ENCODE data around the gene KPNA6. TPM values are rescaled to one million over a fixed set of nuclear protein-coding genes. Genes with fewer than 3 reads are reported as not detected.
A peak's percentile ranks its signal among the peaks of the same experiment; 100 is the strongest.

KPNA6 gene
- total RNA-seq, 1 donor from 2014 or later, result 63.6 TPM

- H3K9me3 Mint-ChIP-seq, result no peaks in the 10 kb centered on the region
- TF ChIP-seq, protein P1, sequence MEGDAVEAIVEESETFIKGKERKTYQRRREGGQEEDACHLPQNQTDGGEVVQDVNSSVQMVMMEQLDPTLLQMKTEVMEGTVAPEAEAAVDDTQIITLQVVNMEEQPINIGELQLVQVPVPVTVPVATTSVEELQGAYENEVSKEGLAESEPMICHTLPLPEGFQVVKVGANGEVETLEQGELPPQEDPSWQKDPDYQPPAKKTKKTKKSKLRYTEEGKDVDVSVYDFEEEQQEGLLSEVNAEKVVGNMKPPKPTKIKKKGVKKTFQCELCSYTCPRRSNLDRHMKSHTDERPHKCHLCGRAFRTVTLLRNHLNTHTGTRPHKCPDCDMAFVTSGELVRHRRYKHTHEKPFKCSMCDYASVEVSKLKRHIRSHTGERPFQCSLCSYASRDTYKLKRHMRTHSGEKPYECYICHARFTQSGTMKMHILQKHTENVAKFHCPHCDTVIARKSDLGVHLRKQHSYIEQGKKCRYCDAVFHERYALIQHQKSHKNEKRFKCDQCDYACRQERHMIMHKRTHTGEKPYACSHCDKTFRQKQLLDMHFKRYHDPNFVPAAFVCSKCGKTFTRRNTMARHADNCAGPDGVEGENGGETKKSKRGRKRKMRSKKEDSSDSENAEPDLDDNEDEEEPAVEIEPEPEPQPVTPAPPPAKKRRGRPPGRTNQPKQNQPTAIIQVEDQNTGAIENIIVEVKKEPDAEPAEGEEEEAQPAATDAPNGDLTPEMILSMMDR (conservative IDR thresholded peaks at IDR 0.05), result no peak
- H3K4me1 Mint-ChIP-seq, result peaks cover 37% of the 10 kb centered on the region
- peak overlapping the region; percentile 99 for H3K4me3 Mint-ChIP-seq
- DNase-seq (ENCODE audit: low read depth, low spot score), result no peak
- H3K36me3 Mint-ChIP-seq (ENCODE audit: low read depth), result peaks cover 2% of the 10 kb centered on the region
- H3K27me3 Mint-ChIP-seq (ENCODE audit: low read depth), result no peaks in the 10 kb centered on the region
- no peak overlapping the region for H3K27ac Mint-ChIP-seq (ENCODE audit: unreplicated experiment)
Observed at GRCh38 chr1:32220746-32221580, 113.1 kb downstream of the KPNA6 start.

- peak overlapping the region; percentile 98 for H3K27ac Mint-ChIP-seq (ENCODE audit: unreplicated experiment)
- TF ChIP-seq, protein P1 (conservative IDR thresholded peaks at IDR 0.05), result no peak
Observed at GRCh38 chr1:32221581-32221979, 113.7 kb downstream of the KPNA6 start.

DNA sequence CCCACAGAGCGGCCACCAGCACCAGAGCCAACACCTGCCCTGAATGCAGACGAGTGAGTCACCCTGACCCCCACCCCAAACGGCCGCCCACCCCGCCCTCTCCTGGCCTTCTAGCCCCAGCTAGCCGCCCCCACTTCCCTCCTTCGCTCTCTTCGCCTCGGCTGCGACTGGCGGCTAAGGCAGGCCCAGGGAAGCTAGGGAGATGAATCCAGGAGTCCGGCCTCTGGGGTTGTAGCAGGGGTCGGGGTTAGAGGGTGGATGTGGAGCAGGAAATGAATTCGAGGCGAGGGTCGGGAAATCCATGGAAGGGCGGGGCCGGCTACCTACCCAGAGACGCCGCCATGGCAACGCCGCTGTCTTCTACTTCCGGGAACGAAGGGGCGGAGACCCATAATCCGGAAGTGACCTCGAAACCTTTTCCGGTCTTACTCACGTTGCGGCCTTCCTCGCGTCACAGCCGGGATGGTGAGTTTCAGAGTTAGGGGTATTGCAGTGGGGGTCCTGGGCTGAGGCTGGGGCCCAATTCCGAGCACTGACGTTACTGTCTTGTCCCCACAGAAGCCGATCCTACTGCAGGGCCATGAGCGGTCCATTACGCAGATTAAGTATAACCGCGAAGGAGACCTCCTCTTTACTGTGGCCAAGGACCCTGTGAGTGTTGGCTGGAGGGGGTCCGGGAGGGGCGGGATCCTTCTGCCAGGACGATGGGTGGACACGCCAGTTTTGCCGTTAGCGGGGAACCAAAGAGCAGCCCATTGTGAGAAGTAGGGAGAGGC is 114.3 kb downstream of the KPNA6 start, which contains the start of the genes EIF3I and TMEM234:
TSS of gene EIF3I (plus strand) at position 428 of the 776 bp plus-strand sequence. CDS start at position 463, 35 bp downstream.
TSS of gene TMEM234 (minus strand) at position 374 of the 776 bp plus-strand sequence. CDS start at position 343, 31 bp downstream.
- H3K9me3 Mint-ChIP-seq, result no peaks in the 10 kb centered on the region

More at GRCh38 chr1:32221581-32221979, 113.7 kb downstream of the KPNA6 start:
- Mint-ChIP-seq H3K4me1 (peaks cover 37% of the 10 kb centered on the region), H3K9me3 (no peaks in the 10 kb centered on the region), H3K4me3 (peak overlapping the region; percentile 99), H3K27me3 (ENCODE audit: low read depth) (no peaks in the 10 kb centered on the region), H3K36me3 (ENCODE audit: low read depth) (peaks cover 6% of the 10 kb centered on the region)
- no peak for DNase-seq (ENCODE audit: low read depth, low spot score)

GRCh38 chr1:32223683-32224082 is 115.8 kb downstream of the KPNA6 start:
- Mint-ChIP-seq H3K27ac (ENCODE audit: unreplicated experiment) (no peak overlapping the region), H3K27me3 (ENCODE audit: low read depth) (no peaks in the 10 kb centered on the region), H3K4me3 (peak overlapping the region; percentile 99), H3K9me3 (no peaks in the 10 kb centered on the region), H3K4me1 (peaks cover 37% of the 10 kb centered on the region), H3K36me3 (ENCODE audit: low read depth) (peaks cover 19% of the 10 kb centered on the region)
- DNase-seq (ENCODE audit: low read depth, low spot score), result no peak
- TF ChIP-seq, protein P1 (conservative IDR thresholded peaks at IDR 0.05), result no peak

More for the DNA sequence above, 114.3 kb downstream of the KPNA6 start, which contains the start of the genes EIF3I and TMEM234:
- peak; percentile 80 for DNase-seq (ENCODE audit: low read depth, low spot score)
- Mint-ChIP-seq H3K27ac (ENCODE audit: unreplicated experiment) (peak within 1 kb of the TSS; percentile 98), H3K4me3 (peak within 1 kb of the TSS; percentile 99), H3K36me3 (ENCODE audit: low read depth) (peaks cover 6% of the 10 kb centered on the region), H3K4me1 (peaks cover 37% of the 10 kb centered on the region), H3K27me3 (ENCODE audit: low read depth) (no peaks in the 10 kb centered on the region)
- TF ChIP-seq, protein P1 (conservative IDR thresholded peaks at IDR 0.05), result no peak

DNA sequence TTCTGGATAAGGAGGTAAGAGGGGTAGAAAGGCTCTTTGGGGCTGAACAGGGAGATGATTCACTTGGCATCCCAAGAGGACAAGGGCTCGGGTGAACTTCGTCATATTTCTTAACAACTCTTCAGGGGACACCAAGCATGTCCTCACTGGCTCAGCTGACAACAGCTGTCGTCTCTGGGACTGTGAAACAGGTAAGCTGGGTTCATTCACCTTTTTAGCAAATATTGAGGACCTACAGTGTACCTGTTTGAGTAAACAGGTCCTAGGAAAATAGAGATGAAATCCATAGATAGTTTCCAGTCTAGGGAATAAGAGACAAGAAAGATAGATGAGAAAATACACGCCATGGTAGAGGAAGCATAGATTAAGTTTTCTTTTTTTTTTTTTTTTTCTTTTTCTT is 116.4 kb downstream of the KPNA6 start:
- peaks cover 21% of the 10 kb centered on the region for H3K36me3 Mint-ChIP-seq (ENCODE audit: low read depth)
- no peak overlapping the region for H3K27ac Mint-ChIP-seq (ENCODE audit: unreplicated experiment)
- H3K4me3 Mint-ChIP-seq, result peak overlapping the region; percentile 99
- no peaks in the 10 kb centered on the region for H3K9me3 Mint-ChIP-seq
- TF ChIP-seq, protein P1 (conservative IDR thresholded peaks at IDR 0.05), result no peak
- no peak for DNase-seq (ENCODE audit: low read depth, low spot score)
- H3K4me1 Mint-ChIP-seq, result peaks cover 37% of the 10 kb centered on the region
- no peaks in the 10 kb centered on the region for H3K27me3 Mint-ChIP-seq (ENCODE audit: low read depth)

Measured in neural crest cell (in vitro differentiated cells).